Measurements from ENCODE around the gene TCF21. TPM values are rescaled to one million over a fixed set of nuclear protein-coding genes. Genes with fewer than 3 reads are reported as not detected.

The TCF21 gene
- total RNA-seq, 1 experiment from 2014 or later = not detected

GRCh38 chr6:133894795-133895358 is 6.0 kb downstream of the TCF21 start:
- ChIA-PET CTCF (no interaction called here), POLR2A (no interaction called here)
- H3K27me3 ChIP-seq (replicated peaks; ENCODE audit: control insufficient read depth, insufficient read depth, low read length) = peaks cover 3% of the 10 kb centered on the region
- intact Hi-C loops (cut with micrococcal nuclease; ENCODE audit: unreplicated experiment) = no loop called here
- Mint-ChIP-seq H3K9me3 (ENCODE audit: unreplicated experiment) (no peaks in the 10 kb centered on the region), H3K4me3 (ENCODE audit: unreplicated experiment) (no peak overlapping the region), H3K27me3 (ENCODE audit: insufficient read depth, unreplicated experiment) (peaks cover 47% of the 10 kb centered on the region), H3K4me1 (ENCODE audit: low read depth, unreplicated experiment) (peaks cover 14% of the 10 kb centered on the region), H3K27ac (ENCODE audit: unreplicated experiment) (no peak overlapping the region), H3K36me3 (ENCODE audit: insufficient read depth, unreplicated experiment) (peaks cover 5% of the 10 kb centered on the region)
- no peak overlapping the region for H3K4me3 ChIP-seq (ENCODE audit: low read depth, low read length)
- no peaks in the 10 kb centered on the region for H3K9me3 ChIP-seq
- H3K4me1 ChIP-seq = peaks cover 9% of the 10 kb centered on the region
- DNase-seq = no peak
- no peak for TF ChIP-seq CTCF (IDR thresholded peaks at IDR 0.05; ENCODE audit: insufficient read depth in 1 of 2, low read depth in 1 of 2, low read length in 1 of 2, severe bottlenecking in 1 of 2, unreplicated experiment in 1 of 2)
- no TSS peak for BruUV-seq (replicated peaks)
- H3K36me3 ChIP-seq (ENCODE audit: control insufficient read depth, insufficient read depth, low read length) = no peaks in the 10 kb centered on the region

- TF ChIP-seq CTCF (IDR thresholded peaks at IDR 0.05; ENCODE audit: insufficient read depth in 1 of 2, low read depth in 1 of 2, low read length in 1 of 2, severe bottlenecking in 1 of 2, unreplicated experiment in 1 of 2) = no peak
- peak overlapping the region; percentile 46 for H3K4me3 Mint-ChIP-seq (ENCODE audit: unreplicated experiment)
- no peak overlapping the region for H3K27ac Mint-ChIP-seq (ENCODE audit: unreplicated experiment)
- Histone ChIP-seq H3K36me3 (ENCODE audit: control insufficient read depth, insufficient read depth, low read length) (no peaks in the 10 kb centered on the region), H3K4me3 (ENCODE audit: low read depth, low read length) (no peak overlapping the region), H3K9me3 (no peaks in the 10 kb centered on the region), H3K27me3 (replicated peaks; ENCODE audit: control insufficient read depth, insufficient read depth, low read length) (peaks cover 3% of the 10 kb centered on the region), H3K4me1 (peaks cover 9% of the 10 kb centered on the region)
- no TSS peak for BruUV-seq (replicated peaks)
- DNase-seq = no peak
- ChIA-PET POLR2A (no interaction called here), CTCF (no interaction called here)
- intact Hi-C loops (cut with micrococcal nuclease; ENCODE audit: unreplicated experiment) = no loop called here
- H3K4me1 Mint-ChIP-seq (ENCODE audit: low read depth, unreplicated experiment) = peaks cover 12% of the 10 kb centered on the region
- peaks cover 5% of the 10 kb centered on the region for H3K36me3 Mint-ChIP-seq (ENCODE audit: insufficient read depth, unreplicated experiment)
- peaks cover 5% of the 10 kb centered on the region for H3K9me3 Mint-ChIP-seq (ENCODE audit: unreplicated experiment)
- H3K27me3 Mint-ChIP-seq (ENCODE audit: insufficient read depth, unreplicated experiment) = peaks cover 48% of the 10 kb centered on the region
These were observed 6.8 kb downstream of the TCF21 start for GRCh38 chr6:133895573-133896343.

DNA sequence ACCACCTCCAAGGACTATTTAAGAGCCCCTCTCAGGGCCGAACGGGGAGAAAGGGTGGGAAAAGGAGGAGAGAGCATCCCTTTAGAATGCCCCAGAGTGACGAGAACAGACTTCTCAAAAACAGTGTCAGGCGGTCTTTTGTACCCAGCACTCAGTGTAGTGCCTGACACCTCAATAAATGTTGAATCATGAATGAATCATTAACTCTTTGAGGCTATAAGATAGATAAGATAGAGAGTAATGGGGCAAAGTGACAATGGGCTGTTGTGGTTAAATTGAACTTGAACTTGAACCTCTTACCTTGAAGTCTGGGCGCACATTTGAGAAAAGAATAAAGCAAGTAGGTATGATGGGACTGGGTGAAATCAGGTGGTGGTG is 7.4 kb downstream of the TCF21 start:
- intact Hi-C loops (cut with micrococcal nuclease; ENCODE audit: unreplicated experiment) = no loop called here
- no peak for DNase-seq
- H3K4me3 Mint-ChIP-seq (ENCODE audit: unreplicated experiment) = peak overlapping the region; percentile 46
- H3K9me3 Mint-ChIP-seq (ENCODE audit: unreplicated experiment) = peaks cover 8% of the 10 kb centered on the region
- Histone ChIP-seq H3K27me3 (replicated peaks; ENCODE audit: control insufficient read depth, insufficient read depth, low read length) (peaks cover 2% of the 10 kb centered on the region), H3K9me3 (no peaks in the 10 kb centered on the region), H3K4me1 (peaks cover 9% of the 10 kb centered on the region), H3K36me3 (ENCODE audit: control insufficient read depth, insufficient read depth, low read length) (no peaks in the 10 kb centered on the region), H3K4me3 (ENCODE audit: low read depth, low read length) (no peak overlapping the region)
- TF ChIP-seq CTCF (IDR thresholded peaks at IDR 0.05; ENCODE audit: insufficient read depth in 1 of 2, low read depth in 1 of 2, low read length in 1 of 2, severe bottlenecking in 1 of 2, unreplicated experiment in 1 of 2) = no peak
- H3K27ac Mint-ChIP-seq (ENCODE audit: unreplicated experiment) = no peak overlapping the region
- peaks cover 47% of the 10 kb centered on the region for H3K27me3 Mint-ChIP-seq (ENCODE audit: insufficient read depth, unreplicated experiment)
- BruUV-seq (replicated peaks) = no TSS peak
- H3K4me1 Mint-ChIP-seq (ENCODE audit: low read depth, unreplicated experiment) = peaks cover 7% of the 10 kb centered on the region
- POLR2A ChIA-PET = no interaction called here
- CTCF ChIA-PET = no interaction called here
- peaks cover 5% of the 10 kb centered on the region for H3K36me3 Mint-ChIP-seq (ENCODE audit: insufficient read depth, unreplicated experiment)

Data from Caco-2 (cell line).